Type B pancreatic cell (in vitro differentiated cells): ENCODE results near the gene GRK5. TPM values are rescaled to one million over a fixed set of nuclear protein-coding genes. Genes with fewer than 3 reads are reported as not detected.

Experiments
- DNase-seq: peaks from one replicate; pipeline ENCODE4 v3.0.0; 2021; ENCODE audit warnings: mixed read lengths; ENCODE audit not compliant: unreplicated experiment; ENCODE audit errors: extremely low spot score
- H3K27ac Mint-ChIP-seq: 2 replicates; pipeline ENCODE4 v1.8.0; 2021; ENCODE audit warnings: mild to moderate bottlenecking, mixed read lengths
- H3K27me3 Mint-ChIP-seq: 2 replicates; pipeline ENCODE4 v1.8.0; 2021; ENCODE audit warnings: mixed read lengths
- H3K36me3 Mint-ChIP-seq: 2 replicates; pipeline ENCODE4 v1.8.0; 2021; ENCODE audit warnings: mixed read lengths
- H3K4me1 Mint-ChIP-seq: one replicate; pipeline ENCODE4 v1.8.0; 2021; ENCODE audit warnings: mixed read lengths; ENCODE audit not compliant: unreplicated experiment
- H3K4me3 Mint-ChIP-seq: 2 replicates; pipeline ENCODE4 v1.8.0; 2021; ENCODE audit warnings: mild to moderate bottlenecking, mixed read lengths
- H3K9me3 Mint-ChIP-seq: 2 replicates; pipeline ENCODE4 v1.8.0; 2021; ENCODE audit warnings: mixed read lengths
- CTCF ChIP-seq: fragments of 200-600 bp; sonication (generic); conservative IDR thresholded peaks from 2 replicates; pipeline ENCODE4 v1.5.0; 2021; ENCODE audit warnings: antibody characterized with exemption, mild to moderate bottlenecking
- total RNA-seq: library from RNA; stranded (reverse); gene quantifications from 2 replicates; pipeline ENCODE4 v1.2.1, GENCODE V29; 2021; ENCODE audit warnings: low replicate concordance

GRK5 gene
- total RNA-seq, 1 donor from 2014 or later = 24.8 TPM

GRCh38 chr10:119303886-119304285 is 96.5 kb downstream of the GRK5 start:
- no peaks in the 10 kb centered on the region for H3K9me3 Mint-ChIP-seq
- H3K27me3 Mint-ChIP-seq = no peaks in the 10 kb centered on the region
- H3K36me3 Mint-ChIP-seq = no peaks in the 10 kb centered on the region
- no peak overlapping the region for H3K4me3 Mint-ChIP-seq
- peaks cover 29% of the 10 kb centered on the region for H3K4me1 Mint-ChIP-seq
- no peak for DNase-seq
- H3K27ac Mint-ChIP-seq = no peak overlapping the region
- TF ChIP-seq CTCF = no peak

GRCh38 chr10:119304541-119304940 is 97.2 kb downstream of the GRK5 start:
- Mint-ChIP-seq H3K4me1 (peaks cover 28% of the 10 kb centered on the region), H3K27me3 (no peaks in the 10 kb centered on the region), H3K9me3 (no peaks in the 10 kb centered on the region), H3K27ac (no peak overlapping the region), H3K4me3 (no peak overlapping the region), H3K36me3 (no peaks in the 10 kb centered on the region)
- no peak for TF ChIP-seq CTCF
- no peak for DNase-seq

- TF ChIP-seq CTCF = no peak
- Mint-ChIP-seq H3K4me3 (no peak overlapping the region), H3K9me3 (no peaks in the 10 kb centered on the region), H3K4me1 (peaks cover 35% of the 10 kb centered on the region), H3K36me3 (no peaks in the 10 kb centered on the region), H3K27ac (no peak overlapping the region), H3K27me3 (no peaks in the 10 kb centered on the region)
- DNase-seq = no peak
These were observed 98.6 kb downstream of the GRK5 start for GRCh38 chr10:119305860-119306513.

GRCh38 chr10:119306514-119306951 is 99.2 kb downstream of the GRK5 start:
- H3K4me1 Mint-ChIP-seq = peaks cover 37% of the 10 kb centered on the region
- no peak for DNase-seq
- H3K9me3 Mint-ChIP-seq = no peaks in the 10 kb centered on the region
- H3K36me3 Mint-ChIP-seq = no peaks in the 10 kb centered on the region
- no peak overlapping the region for H3K4me3 Mint-ChIP-seq
- TF ChIP-seq CTCF = no peak
- no peaks in the 10 kb centered on the region for H3K27me3 Mint-ChIP-seq
- no peak overlapping the region for H3K27ac Mint-ChIP-seq

- H3K27ac Mint-ChIP-seq = no peak overlapping the region
- no peaks in the 10 kb centered on the region for H3K27me3 Mint-ChIP-seq
- no peaks in the 10 kb centered on the region for H3K36me3 Mint-ChIP-seq
- no peak for TF ChIP-seq CTCF
- no peak for DNase-seq
- H3K9me3 Mint-ChIP-seq = no peaks in the 10 kb centered on the region
- peaks cover 37% of the 10 kb centered on the region for H3K4me1 Mint-ChIP-seq
- no peak overlapping the region for H3K4me3 Mint-ChIP-seq
These were observed 99.6 kb downstream of the GRK5 start for GRCh38 chr10:119306986-119307392.

- no peak for DNase-seq
- Mint-ChIP-seq H3K4me1 (peaks cover 39% of the 10 kb centered on the region), H3K9me3 (peaks cover 6% of the 10 kb centered on the region), H3K27ac (no peak overlapping the region), H3K36me3 (no peaks in the 10 kb centered on the region), H3K4me3 (no peak overlapping the region), H3K27me3 (no peaks in the 10 kb centered on the region)
- TF ChIP-seq CTCF = no peak
These were observed 100.7 kb downstream of the GRK5 start for GRCh38 chr10:119308089-119308488.
